BLaER1 treated with 17β-estradiol and CSF1 and Interleukin-3, amounts not matched to agents 10 nM and 100 nM (cell line): Measurements from ENCODE around the gene LOXL3.
"Not testable (repeated sequence)": the region's sequence is repeated elsewhere in the genome, so short reads cannot be mapped to it uniquely, and the experiment has no call there.

Source experiments
- H3K27ac ChIP-seq, 11 experiments: shearing (Covaris generic); formaldehyde crosslinking; 2 replicates each; pipeline ENCODE4 v1.8.1; 2022
- H3K27me3 ChIP-seq, 11 experiments: shearing (Covaris generic); formaldehyde crosslinking; 2 replicates each; pipeline ENCODE4 v1.8.1; 2022
- H3K36me3 ChIP-seq, 11 experiments: shearing (Covaris generic); formaldehyde crosslinking; 2 replicates each; pipeline ENCODE4 v1.8.1; 2022
- H3K4me1 ChIP-seq, 10 experiments: shearing (Covaris generic); formaldehyde crosslinking; 2 replicates each; pipeline ENCODE4 v1.8.1; 2022
- H3K4me2 ChIP-seq, 11 experiments: shearing (Covaris generic); formaldehyde crosslinking; 2 replicates each; pipeline ENCODE4 v1.8.1; 2022
- H3K4me3 ChIP-seq, 10 experiments: shearing (Covaris generic); formaldehyde crosslinking; 2 replicates each; pipeline ENCODE4 v1.8.1; 2022
- H3K9ac ChIP-seq, 11 experiments: shearing (Covaris generic); formaldehyde crosslinking; 2 replicates each; pipeline ENCODE4 v1.8.1; 2022
- H3K9me3 ChIP-seq, 11 experiments: shearing (Covaris generic); formaldehyde crosslinking; replicated peaks in 1 of 11; 2 replicates each; pipeline ENCODE4 v1.8.1; 2022
- H4K20me1 ChIP-seq, 11 experiments: shearing (Covaris generic); formaldehyde crosslinking; 2 replicates each; pipeline ENCODE4 v1.8.1; 2022
- Cebpa-rat ChIP-seq, 11 experiments: shearing (Covaris generic); IDR thresholded peaks; 2 replicates each; pipeline ENCODE4 v1.8.1; 2022

LOXL3 gene

DNA sequence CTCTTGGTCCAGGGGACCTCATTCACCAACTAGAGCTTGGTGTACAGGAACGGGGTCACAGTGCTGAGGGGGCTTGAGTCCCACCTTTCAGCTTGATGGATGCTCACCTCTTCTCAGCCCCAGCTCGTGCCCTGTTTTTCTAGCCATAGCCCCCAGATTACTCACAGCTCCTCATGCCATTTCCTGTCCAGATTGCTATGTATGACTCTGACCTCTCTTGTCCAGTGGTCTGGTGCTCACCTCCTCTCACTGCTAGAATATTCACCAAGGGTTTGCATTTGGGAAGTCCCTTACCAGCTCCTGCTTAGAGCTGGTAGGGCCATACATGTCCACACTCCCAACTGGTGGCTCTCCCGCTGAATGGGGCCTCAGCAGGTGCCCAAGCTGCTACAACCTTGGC lies 60.2 kb downstream of the LOXL3 start:
- peaks cover 0 to 54% (median 6%) of the 10 kb centered on the region in 11 experiments; a peak in 13 of 22 replicates for H4K20me1 ChIP-seq

DNA sequence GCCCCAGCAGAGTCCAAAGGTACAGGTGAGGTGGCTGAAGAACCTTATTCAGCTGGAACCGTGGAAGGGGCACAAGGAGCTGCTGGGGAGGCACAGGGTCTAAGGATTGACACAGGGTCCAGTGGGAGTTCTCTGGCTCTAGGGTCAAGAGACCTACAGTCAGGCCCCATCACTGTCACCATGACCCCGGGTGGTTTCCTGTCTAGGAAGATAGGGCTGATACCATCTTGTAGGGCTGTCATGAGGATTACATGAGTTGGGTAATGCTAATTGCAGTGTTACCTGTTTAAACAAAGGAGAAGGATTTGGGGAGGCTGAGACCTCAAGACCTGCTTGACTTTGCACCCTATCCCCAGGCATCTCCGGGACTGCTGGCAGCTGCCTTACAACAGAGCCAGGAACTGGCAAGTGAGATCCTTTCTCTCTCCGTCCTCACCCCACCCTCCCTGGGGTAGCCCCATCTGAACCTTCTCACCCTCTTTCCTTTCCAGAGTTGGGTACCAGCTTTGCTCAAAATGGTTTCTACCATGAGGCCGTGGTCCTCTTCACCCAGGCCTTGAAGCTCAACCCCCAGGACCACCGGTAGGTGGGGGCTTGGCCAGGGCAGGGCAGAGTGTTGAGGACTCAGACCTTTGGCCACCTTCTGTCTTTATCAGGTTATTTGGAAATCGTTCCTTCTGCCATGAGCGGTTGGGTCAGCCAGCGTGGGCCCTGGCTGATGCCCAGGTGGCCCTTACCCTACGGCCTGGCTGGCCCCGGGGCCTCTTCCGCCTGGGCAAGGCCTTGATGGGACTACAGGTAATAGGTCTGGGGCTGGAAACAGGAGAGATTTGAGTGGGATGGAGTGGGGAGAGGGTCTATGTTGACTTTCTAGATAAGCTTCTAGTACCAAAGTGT lies 61.8 kb downstream of the LOXL3 start:
- H3K9me3 ChIP-seq: no peaks in the 10 kb centered on the region
- H3K36me3 ChIP-seq: peaks cover 43 to 91% (median 76%) of the 10 kb centered on the region in 11 experiments
- H3K9ac ChIP-seq: no peak overlapping the region
- H3K4me3 ChIP-seq: no peak overlapping the region
- H3K4me1 ChIP-seq: no peaks in the 10 kb centered on the region
- no peak overlapping the region for H3K27ac ChIP-seq
- TF ChIP-seq Cebpa-rat (IDR thresholded peaks at IDR 0.05): no peak
- no peak overlapping the region for H3K4me2 ChIP-seq
- H3K27me3 ChIP-seq: peaks cover 9 to 19% (median 15%) of the 10 kb centered on the region in 11 experiments
- peaks cover 0 to 39% (median 0%) of the 10 kb centered on the region in 11 experiments; a peak in 10 of 22 replicates for H4K20me1 ChIP-seq

More for the DNA sequence above, 60.2 kb downstream of the LOXL3 start:
- Histone ChIP-seq H3K4me3 (no peak overlapping the region), H3K9me3 (peaks cover 0 to 5% (median 0%) of the 10 kb centered on the region in 11 experiments; a peak in 1 of 22 replicates), H3K4me1 (peaks cover 0 to 9% (median 0%) of the 10 kb centered on the region in 10 experiments; a peak in 4 of 20 replicates), H3K4me2 (no peak overlapping the region), H3K27me3 (peaks cover 25 to 36% (median 32%) of the 10 kb centered on the region in 11 experiments), H3K9ac (no peak overlapping the region), H3K36me3 (peaks cover 43 to 74% (median 61%) of the 10 kb centered on the region in 11 experiments), H3K27ac (no peak overlapping the region)
- TF ChIP-seq Cebpa-rat (IDR thresholded peaks at IDR 0.05): no peak

DNA sequence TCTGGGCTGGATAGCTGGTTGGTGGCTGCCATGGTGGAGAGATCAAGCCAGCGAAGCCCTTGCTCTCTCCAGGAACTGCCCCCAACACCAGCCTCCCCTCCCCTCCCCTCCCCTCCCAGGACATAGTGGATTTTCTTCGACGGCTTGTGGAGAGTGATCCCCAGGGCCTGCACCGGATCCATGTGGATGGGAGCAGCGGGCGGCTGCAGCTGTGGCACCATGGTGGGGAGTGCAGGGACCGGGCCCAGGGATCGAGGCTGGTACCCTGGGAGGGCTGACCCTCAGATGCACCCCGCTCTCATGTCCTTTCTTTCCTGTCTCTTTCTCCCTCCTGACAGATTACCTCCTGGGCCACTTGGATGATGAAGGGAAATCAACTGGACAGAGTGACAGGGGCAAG lies 63.8 kb downstream of the LOXL3 start:
- Histone ChIP-seq H3K4me2 (no peak overlapping the region), H3K9ac (0 out of 22 replicates have a peak overlapping the region, but pooled peaks of 1 of the 11 experiments have one; percentile 6), H3K9me3 (no peaks in the 10 kb centered on the region), H3K4me1 (no peaks in the 10 kb centered on the region; a peak in 1 of 20 replicates), H3K36me3 (peaks cover 43 to 100% (median 85%) of the 10 kb centered on the region in 11 experiments), H4K20me1 (peaks cover 0 to 35% (median 0%) of the 10 kb centered on the region in 11 experiments; a peak in 7 of 22 replicates), H3K27ac (no peak overlapping the region), H3K4me3 (no peak overlapping the region), H3K27me3 (no peaks in the 10 kb centered on the region; a peak in 1 of 22 replicates)
- TF ChIP-seq Cebpa-rat (IDR thresholded peaks at IDR 0.05): no peak

DNA sequence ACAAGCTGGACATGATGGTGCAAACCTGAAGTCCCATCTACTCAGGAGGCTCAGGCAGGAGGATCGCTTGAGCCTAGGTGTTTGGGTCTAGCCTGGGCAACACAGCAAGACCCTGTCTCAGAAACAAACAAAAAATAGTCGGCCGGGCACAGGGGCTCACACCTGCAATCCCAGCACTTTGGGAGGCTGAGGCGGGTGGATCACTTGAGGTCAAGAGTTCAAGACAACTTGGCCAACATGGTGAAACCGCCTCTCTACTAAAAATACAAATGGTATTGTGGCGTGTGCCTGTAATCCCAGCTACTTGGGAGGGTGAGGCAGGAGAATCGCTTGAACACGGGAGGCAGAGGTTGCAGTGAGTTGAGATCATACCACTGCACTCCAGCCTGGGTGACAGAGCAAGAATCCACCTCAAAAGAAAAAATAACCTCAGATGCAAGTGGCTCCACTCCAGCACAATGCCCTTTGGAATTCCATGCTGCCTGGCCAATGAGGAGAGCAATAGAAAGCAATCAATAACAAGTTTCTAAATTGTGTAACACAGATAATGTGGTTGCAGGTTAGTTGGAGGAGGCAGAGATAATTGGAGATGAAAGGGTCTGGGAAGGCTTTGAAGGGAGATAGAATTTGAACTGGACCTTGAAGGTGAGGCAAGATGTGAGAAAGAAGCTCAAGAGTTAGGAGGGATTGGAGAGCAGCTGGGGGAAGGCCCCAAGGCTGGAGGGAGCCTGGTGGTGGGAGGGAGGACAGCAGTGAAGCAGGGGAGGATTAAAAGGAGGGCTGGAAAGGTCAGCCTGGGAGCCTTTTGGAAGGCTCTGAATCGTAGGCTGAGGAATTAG lies 64.9 kb downstream of the LOXL3 start:
- H3K9ac ChIP-seq: no peak overlapping the region; a peak in 3 of 22 replicates
- peaks cover 39 to 91% (median 79%) of the 10 kb centered on the region in 11 experiments for H3K36me3 ChIP-seq
- no peak overlapping the region for H3K27ac ChIP-seq
- H3K9me3 ChIP-seq: no peaks in the 10 kb centered on the region
- peaks cover 3 to 9% (median 7%) of the 10 kb centered on the region in 10 experiments for H3K4me1 ChIP-seq
- no peak for TF ChIP-seq Cebpa-rat (IDR thresholded peaks at IDR 0.05)
- H3K27me3 ChIP-seq: no peaks in the 10 kb centered on the region
- no peak overlapping the region for H3K4me3 ChIP-seq
- H4K20me1 ChIP-seq: peaks cover 0 to 35% (median 0%) of the 10 kb centered on the region in 11 experiments; a peak in 7 of 22 replicates
- no peak overlapping the region for H3K4me2 ChIP-seq

DNA sequence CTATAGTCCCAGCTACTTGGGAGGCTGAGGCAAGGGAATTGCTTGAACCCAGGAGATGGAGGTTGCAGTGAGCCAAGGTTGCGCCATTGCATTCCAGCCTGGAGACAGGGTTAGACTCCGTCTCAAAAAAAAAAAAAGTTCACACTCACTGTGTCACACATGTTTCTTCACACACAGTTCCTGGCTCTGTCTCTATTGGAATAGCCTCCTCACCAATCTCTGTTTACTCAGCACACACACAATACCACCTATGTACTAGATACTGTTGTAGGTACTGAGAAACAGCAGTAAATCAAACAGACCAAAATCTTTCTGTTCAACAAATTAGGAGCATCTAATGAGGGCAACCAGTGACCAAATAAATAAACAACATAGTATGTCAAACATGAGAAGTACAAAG lies 67.6 kb downstream of the LOXL3 start:
- Histone ChIP-seq H3K4me1 (peaks cover 18 to 23% (median 21%) of the 10 kb centered on the region in 10 experiments), H3K36me3 (peaks cover 12 to 65% (median 51%) of the 10 kb centered on the region in 11 experiments), H3K9ac (no peak overlapping the region), H3K4me3 (no peak overlapping the region), H4K20me1 (peaks cover 0 to 36% (median 9%) of the 10 kb centered on the region in 11 experiments; a peak in 13 of 22 replicates), H3K4me2 (no peak overlapping the region), H3K9me3 (no peaks in the 10 kb centered on the region), H3K27me3 (no peaks in the 10 kb centered on the region), H3K27ac (no peak overlapping the region)
- no peak for TF ChIP-seq Cebpa-rat (IDR thresholded peaks at IDR 0.05)

DNA sequence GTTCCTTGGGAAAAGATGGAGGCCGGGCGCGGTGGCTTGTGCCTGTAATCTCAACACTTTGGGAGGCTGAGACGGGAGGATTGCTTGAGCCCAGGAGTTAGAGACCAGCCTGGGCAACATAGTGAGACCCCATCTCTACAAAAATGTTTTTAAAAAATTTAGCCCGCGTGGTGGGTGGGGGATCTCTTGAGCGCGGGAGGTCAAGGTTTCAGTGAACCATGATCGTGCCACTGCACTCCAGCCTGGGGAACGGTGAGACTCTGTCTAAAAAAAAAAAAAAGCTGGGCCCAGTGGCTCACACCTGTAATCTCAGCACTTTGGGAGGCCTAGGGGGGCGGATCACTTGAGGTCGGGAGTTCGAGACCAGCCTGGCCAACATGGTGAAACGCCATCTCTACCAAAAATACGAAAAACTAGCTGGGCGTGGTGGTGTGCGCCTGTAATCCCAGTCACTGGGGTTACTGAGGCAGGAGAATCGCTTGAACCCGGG lies 70.0 kb downstream of the LOXL3 start:
- Histone ChIP-seq H3K4me2 (peak overlapping the region; percentile 75 to 100 (median 90)), H3K27ac (peak overlapping the region in 10 of 11 experiments; percentile 81 to 92 (median 88); a peak in 18 of 22 replicates), H3K36me3 (peaks cover 22 to 65% (median 49%) of the 10 kb centered on the region in 11 experiments; a peak in 21 of 22 replicates), H4K20me1 (peaks cover 0 to 20% (median 9%) of the 10 kb centered on the region in 11 experiments; a peak in 13 of 22 replicates), H3K9ac (peak overlapping the region; percentile 81 to 94 (median 87)), H3K4me3 (peak overlapping the region; percentile 73 to 94 (median 83)), H3K4me1 (peaks cover 31 to 43% (median 39%) of the 10 kb centered on the region in 10 experiments)
- not testable (repeated sequence) for H3K27me3 ChIP-seq, H3K9me3 ChIP-seq

DNA sequence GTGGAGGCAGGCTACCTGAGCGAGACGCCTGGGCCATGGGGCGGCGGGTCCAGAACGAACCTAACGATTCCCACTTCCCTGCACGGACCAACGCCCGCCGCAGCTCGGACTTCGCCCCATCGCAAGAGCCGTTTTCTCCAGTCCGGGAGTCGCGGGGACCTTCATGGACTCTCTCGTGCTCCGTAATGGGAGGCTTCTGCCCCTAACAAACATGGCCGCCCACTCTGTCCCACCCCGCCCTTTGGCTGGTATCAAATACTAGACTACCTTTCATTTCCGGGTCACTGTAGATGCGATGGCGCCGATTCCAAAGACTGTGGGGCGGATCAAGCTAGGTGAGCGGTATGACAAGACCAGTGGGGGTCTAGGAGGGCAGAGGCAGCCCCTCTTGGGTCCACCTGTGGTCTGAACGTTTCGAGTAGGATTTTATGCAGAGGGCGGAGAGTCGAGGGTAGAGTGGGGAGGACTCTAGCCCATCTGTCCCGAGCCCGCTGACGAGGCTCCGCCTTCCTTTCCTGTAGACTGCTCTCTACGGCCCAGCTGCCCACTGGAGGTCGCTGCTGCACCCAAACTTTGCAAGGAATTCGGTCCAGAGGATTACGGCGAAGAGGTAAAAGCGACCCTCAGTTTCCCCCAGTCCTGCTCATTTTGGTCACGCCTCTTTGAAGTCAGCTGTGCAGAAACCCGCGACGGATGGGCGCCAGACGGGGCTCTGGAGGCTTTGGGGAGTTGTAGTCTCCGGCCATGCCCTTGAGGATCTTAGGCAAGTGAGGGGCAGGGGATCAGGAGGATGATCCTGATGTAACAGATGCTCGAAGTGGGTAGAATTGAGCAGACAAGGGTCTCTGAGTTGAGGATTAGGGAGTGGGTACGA lies 70.7 kb downstream of the LOXL3 start, which contains the start of the genes CCDC142 and TTC31:
Gene CCDC142, minus strand, starts transcription at position 198 of the 874 bp plus-strand sequence. Its CDS starts 161 bp downstream, at position 37.
Gene TTC31, plus strand, starts transcription at position 281 of the 874 bp plus-strand sequence. Its CDS starts 15 bp downstream, at position 296.
- H3K4me1 ChIP-seq: peaks cover 31 to 47% (median 41%) of the 10 kb centered on the region in 10 experiments
- peaks cover 0 to 18% (median 9%) of the 10 kb centered on the region in 11 experiments; a peak in 13 of 22 replicates for H4K20me1 ChIP-seq
- peak within 1 kb of the TSS; percentile 81 to 94 (median 87) for H3K9ac ChIP-seq
- peak within 1 kb of the TSS; percentile 93 to 100 (median 97) for H3K4me2 ChIP-seq
- H3K36me3 ChIP-seq: peaks cover 28 to 65% (median 47%) of the 10 kb centered on the region in 11 experiments; a peak in 21 of 22 replicates
- no peak for TF ChIP-seq Cebpa-rat (IDR thresholded peaks at IDR 0.05)
- no peaks in the 10 kb centered on the region for H3K9me3 ChIP-seq
- H3K4me3 ChIP-seq: peak within 1 kb of the TSS; percentile 73 to 94 (median 83)
- H3K27ac ChIP-seq: peak within 1 kb of the TSS; percentile 52 to 92 (median 87); a peak in 21 of 22 replicates
- no peaks in the 10 kb centered on the region for H3K27me3 ChIP-seq
